HCT116 (cell line): ENCODE measurements around the gene ZBTB49. TPM values are rescaled to one million over a fixed set of nuclear protein-coding genes. Genes with fewer than 3 reads are reported as not detected.

ENCODE experiments used
- ATAC-seq: fragments of 200-7000 bp; cut with Tn5 transposase; 2 replicates; pipeline ENCODE4 v1.9.1; 2020; ENCODE audit warnings: mild to moderate bottlenecking, moderate library complexity
- BruUV-seq: library from RNA; stranded (reverse); fragments of 400-500 nt; replicated peaks from 2 replicates; lab custom pipeline; 2021; lab: Mats Ljungman, UMichigan
- CTCF ChIA-PET: fragments of 300-600 bp; sonication (Branson Sonifier 250); formaldehyde crosslinking; loops from one replicate; lab custom pipeline; 2021; ENCODE audit warnings: antibody characterized with exemption; lab: Charles Lee
- POLR2A ChIA-PET: fragments of 300-600, 350-600 bp; sonication (Branson Sonifier 250); formaldehyde crosslinking; loops from one replicate; lab custom pipeline; 2021; ENCODE audit warnings: antibody characterized with exemption; lab: Charles Lee
- RAD21 ChIA-PET, 2 experiments: fragments of 300-600 bp; sonication (Branson Sonifier 250); formaldehyde crosslinking; loops; one replicate each; lab custom pipeline; 2023; ENCODE audit warnings: low total read pairs in 2 of 2; ENCODE audit not compliant: uncharacterized antibody in 2 of 2, unreplicated experiment in 2 of 2, low non-redundant PET in 1 of 2; lab: Charles Lee
- DNase-seq: peaks from one replicate; pipeline ENCODE4 v3.0.0-alpha.2; 2010; ENCODE audit warnings: low read depth, low spot score
- H2AFZ ChIP-seq: fragments of 200-600 bp; shearing (Covaris generic), sonication (generic); 2 replicates; pipeline ENCODE4 v1.6.1; 2017; ENCODE audit warnings: low read depth, mixed run types, mixed read lengths, antibody characterized with exemption, low read length; ENCODE audit not compliant: poor library complexity, severe bottlenecking
- H3K27ac ChIP-seq: 2 replicates; pipeline ENCODE4 v1.5.1; 2012; ENCODE audit warnings: low read depth, low read length
- H3K27me3 ChIP-seq: fragments of 200-600 bp; sonication (generic); 2 replicates; pipeline ENCODE4 v1.6.1; 2016; ENCODE audit warnings: mixed run types, low read length, mixed read lengths; ENCODE audit not compliant: insufficient read depth
- H3K36me3 ChIP-seq, 2 experiments: fragments of 200-500 bp in 1 of 2; fragments of 200-600 bp in 1 of 2; sonication (Bioruptor generic) in 1 of 2; sonication (generic) in 1 of 2; 2 replicates each; pipeline versions ENCODE4 v1.5.1 to v1.6.1; 2014 to 2016; ENCODE audit warnings: low read length in 2 of 2, inconsistent platforms in 1 of 2, mixed read lengths in 1 of 2, mixed run types in 1 of 2; ENCODE audit not compliant: insufficient read depth in 2 of 2, control insufficient read depth in 1 of 2
- H3K4me1 ChIP-seq, 2 experiments: fragments of 200-600 bp in 1 of 2; sonication (generic) in 1 of 2; 2 replicates each; pipeline versions ENCODE4 v1.5.1 to v1.6.1; 2012 to 2017; ENCODE audit warnings: low read length in 2 of 2, inconsistent platforms in 1 of 2, mild to moderate bottlenecking in 1 of 2, mixed read lengths in 1 of 2, mixed run types in 1 of 2, moderate library complexity in 1 of 2; ENCODE audit not compliant: insufficient read depth in 2 of 2, control insufficient read depth in 1 of 2
- H3K4me2 ChIP-seq: fragments of 200-600 bp; sonication (generic); 2 replicates; pipeline ENCODE4 v1.6.1; 2017; ENCODE audit warnings: mixed run types, low read length, mixed read lengths
- H3K4me3 ChIP-seq, 2 experiments: fragments of 200-600 bp in 1 of 2; sonication (generic) in 1 of 2; replicated peaks in 1 of 2; 2 replicates each; pipeline ENCODE4 v1.5.1; 2011 to 2016; ENCODE audit warnings: low read length in 2 of 2, control low read depth in 1 of 2, low read depth in 1 of 2, mild to moderate bottlenecking in 1 of 2, mixed read lengths in 1 of 2, mixed run types in 1 of 2
- H3K79me2 ChIP-seq: fragments of 200-600 bp; sonication (generic); 2 replicates; pipeline ENCODE4 v1.6.1; 2017; ENCODE audit warnings: mild to moderate bottlenecking, mixed run types, low read length, moderate library complexity, mixed read lengths; ENCODE audit not compliant: insufficient read depth
- H3K9ac ChIP-seq: fragments of 200-600 bp; sonication (generic); 2 replicates; pipeline ENCODE4 v1.6.1; 2016; ENCODE audit warnings: low read length, mixed read lengths
- H3K9me2 ChIP-seq: fragments of 200-600 bp; sonication (generic), shearing (Covaris generic); 2 replicates; pipeline ENCODE4 v1.6.1; 2017; ENCODE audit warnings: mixed run types, mild to moderate bottlenecking, moderate library complexity; ENCODE audit not compliant: insufficient read depth
- H3K9me3 ChIP-seq, 2 experiments: fragments of 200-500 bp in 1 of 2; fragments of 200-600 bp in 1 of 2; sonication (Bioruptor generic) in 1 of 2; sonication (generic) in 1 of 2; 2 replicates each; pipeline ENCODE4 v1.6.1; 2014 to 2017; ENCODE audit warnings: low read length in 2 of 2, mixed read lengths in 2 of 2, inconsistent platforms in 1 of 2, low read depth in 1 of 2, mild to moderate bottlenecking in 1 of 2, mixed run types in 1 of 2, moderate library complexity in 1 of 2; ENCODE audit not compliant: control insufficient read depth in 1 of 2, insufficient read depth in 1 of 2
- H4K20me1 ChIP-seq: fragments of 200-600 bp; sonication (generic), shearing (Covaris generic); 2 replicates; pipeline ENCODE4 v1.6.1; 2017; ENCODE audit warnings: mixed run types, mild to moderate bottlenecking, moderate library complexity; ENCODE audit not compliant: insufficient read depth
- ATF3 ChIP-seq: IDR thresholded peaks from 2 replicates; pipeline ENCODE4 v1.6.1; 2012
- CBX3 ChIP-seq: IDR thresholded peaks from 2 replicates; pipeline ENCODE4 v1.6.1; 2012; ENCODE audit warnings: low read depth
- EGR1 ChIP-seq: IDR thresholded peaks from 2 replicates; pipeline ENCODE4 v1.6.1; 2012; ENCODE audit warnings: low read depth
- ELF1 ChIP-seq: IDR thresholded peaks from 2 replicates; pipeline ENCODE4 v1.6.1; 2012; ENCODE audit warnings: low read depth, borderline replicate concordance
- EZH2 ChIP-seq: fragments of 200-600 bp; sonication (generic); IDR thresholded peaks from 2 replicates; pipeline ENCODE4 v1.6.1; 2017; ENCODE audit warnings: antibody characterized with exemption, mixed run types
- EZH2phosphoT487 ChIP-seq: fragments of 200-600 bp; IDR thresholded peaks from 2 replicates; pipeline ENCODE4 v1.6.1; 2018; ENCODE audit warnings: antibody characterized with exemption, borderline replicate concordance
- FOSL1 ChIP-seq: IDR thresholded peaks from 2 replicates; pipeline ENCODE4 v1.6.1; 2012; ENCODE audit warnings: low read depth
- JUND ChIP-seq: IDR thresholded peaks from 2 replicates; pipeline ENCODE4 v1.6.1; 2012
- POLR2AphosphoS5 ChIP-seq: IDR thresholded peaks from 2 replicates; pipeline ENCODE4 v1.6.1; 2011; ENCODE audit warnings: mild to moderate bottlenecking, low read depth, low read length, moderate library complexity
- SRF ChIP-seq: IDR thresholded peaks from 2 replicates; pipeline ENCODE4 v1.6.1; 2012; ENCODE audit warnings: low read depth
- ZBTB33 ChIP-seq: IDR thresholded peaks from 2 replicates; pipeline ENCODE4 v1.6.1; 2011; ENCODE audit warnings: mild to moderate bottlenecking, low read length, moderate library complexity; ENCODE audit not compliant: insufficient replicate concordance; ENCODE audit errors: extremely low read depth
- ZNF274 ChIP-seq: fragments of 200-500 bp; sonication (Bioruptor generic); IDR thresholded peaks from 2 replicates; pipeline ENCODE4 v1.6.1; 2014; ENCODE audit warnings: mild to moderate bottlenecking, low read depth, low read length, inconsistent platforms
- intact Hi-C: fragments of 100-400 bp; cut with micrococcal nuclease; formaldehyde crosslinking; loops from 2 replicates; pipeline ENCODE4 v1.10.0; 2022
- total RNA-seq: library from RNA; stranded (reverse); gene quantifications from one replicate; pipeline ENCODE4 v1.2.1, GENCODE V29; 2021; ENCODE audit not compliant: unreplicated experiment
- TF ChIP-seq, protein P1 (sequence below): IDR thresholded peaks from 2 replicates; pipeline ENCODE4 v1.6.1; 2012; ENCODE audit warnings: low read depth

The ZBTB49 gene
- total RNA-seq, 1 experiment from 2014 or later = 3.9 TPM

DNA sequence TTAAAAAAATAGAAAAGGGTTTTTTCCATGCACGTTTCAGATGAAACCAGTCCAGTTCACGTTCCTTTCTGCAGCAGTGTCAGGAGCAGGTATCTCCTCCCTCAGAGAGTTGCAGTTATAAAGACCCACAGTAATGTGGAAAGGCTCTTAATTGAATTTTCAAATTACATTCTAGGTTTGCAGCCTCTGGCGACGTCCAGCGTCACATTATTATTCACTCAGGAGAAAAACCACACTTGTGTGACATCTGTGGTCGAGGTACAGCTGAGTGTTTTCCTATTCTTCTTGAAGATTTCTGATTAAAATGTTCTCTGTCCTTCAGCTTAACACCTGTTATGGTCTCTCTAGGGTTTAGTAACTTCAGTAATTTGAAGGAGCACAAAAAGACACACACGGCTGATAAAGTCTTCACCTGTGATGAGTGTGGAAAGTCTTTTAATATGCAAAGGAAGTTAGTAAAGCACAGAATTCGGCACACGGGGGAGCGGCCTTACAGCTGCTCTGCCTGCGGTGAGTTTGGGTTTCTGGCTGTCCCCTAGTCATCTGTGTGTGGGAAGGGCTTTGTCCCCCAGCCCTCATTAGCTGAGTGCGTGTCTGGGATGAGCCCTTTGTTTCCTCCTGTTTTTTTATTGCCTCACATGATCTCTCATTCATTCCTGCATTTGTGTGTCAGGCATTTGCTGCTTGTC lies 25.6 kb downstream of the ZBTB49 start:
- no peak for ATAC-seq
- Histone ChIP-seq H3K79me2 (no peaks in the 10 kb centered on the region), H3K9ac (no peak overlapping the region), H4K20me1 (no peaks in the 10 kb centered on the region), H3K27ac (no peak overlapping the region), H3K36me3 (peaks cover 0 to 2% of the 10 kb centered on the region in 2 experiments; a peak in 2 of 4 replicates), H3K9me3 (no peaks in the 10 kb centered on the region), H3K4me1 (no peaks in the 10 kb centered on the region), H3K4me2 (no peak overlapping the region), H2AFZ (no peak overlapping the region)
- POLR2A ChIA-PET = no interaction called here
- RAD21 ChIA-PET = no interaction called here
- intact Hi-C loops = no loop called here
- DNase-seq = no peak
- BruUV-seq = no TSS peak
- TF ChIP-seq POLR2AphosphoS5 (no peak), CBX3 (no peak), ATF3 (no peak), ZNF274 (no peak), JUND (no peak), SRF (no peak), EZH2 (no peak), ELF1 (no peak), ZBTB33 (no peak), EZH2phosphoT487 (no peak), EGR1 (no peak), FOSL1 (no peak)
- TF ChIP-seq, protein P1, sequence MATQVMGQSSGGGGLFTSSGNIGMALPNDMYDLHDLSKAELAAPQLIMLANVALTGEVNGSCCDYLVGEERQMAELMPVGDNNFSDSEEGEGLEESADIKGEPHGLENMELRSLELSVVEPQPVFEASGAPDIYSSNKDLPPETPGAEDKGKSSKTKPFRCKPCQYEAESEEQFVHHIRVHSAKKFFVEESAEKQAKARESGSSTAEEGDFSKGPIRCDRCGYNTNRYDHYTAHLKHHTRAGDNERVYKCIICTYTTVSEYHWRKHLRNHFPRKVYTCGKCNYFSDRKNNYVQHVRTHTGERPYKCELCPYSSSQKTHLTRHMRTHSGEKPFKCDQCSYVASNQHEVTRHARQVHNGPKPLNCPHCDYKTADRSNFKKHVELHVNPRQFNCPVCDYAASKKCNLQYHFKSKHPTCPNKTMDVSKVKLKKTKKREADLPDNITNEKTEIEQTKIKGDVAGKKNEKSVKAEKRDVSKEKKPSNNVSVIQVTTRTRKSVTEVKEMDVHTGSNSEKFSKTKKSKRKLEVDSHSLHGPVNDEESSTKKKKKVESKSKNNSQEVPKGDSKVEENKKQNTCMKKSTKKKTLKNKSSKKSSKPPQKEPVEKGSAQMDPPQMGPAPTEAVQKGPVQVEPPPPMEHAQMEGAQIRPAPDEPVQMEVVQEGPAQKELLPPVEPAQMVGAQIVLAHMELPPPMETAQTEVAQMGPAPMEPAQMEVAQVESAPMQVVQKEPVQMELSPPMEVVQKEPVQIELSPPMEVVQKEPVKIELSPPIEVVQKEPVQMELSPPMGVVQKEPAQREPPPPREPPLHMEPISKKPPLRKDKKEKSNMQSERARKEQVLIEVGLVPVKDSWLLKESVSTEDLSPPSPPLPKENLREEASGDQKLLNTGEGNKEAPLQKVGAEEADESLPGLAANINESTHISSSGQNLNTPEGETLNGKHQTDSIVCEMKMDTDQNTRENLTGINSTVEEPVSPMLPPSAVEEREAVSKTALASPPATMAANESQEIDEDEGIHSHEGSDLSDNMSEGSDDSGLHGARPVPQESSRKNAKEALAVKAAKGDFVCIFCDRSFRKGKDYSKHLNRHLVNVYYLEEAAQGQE = no peak
- TF ChIP-seq, all 23 proteins: peak for 0
- CTCF ChIA-PET = no interaction called here
- Histone ChIP-seq H3K27me3 (no peaks in the 10 kb centered on the region), H3K9me2 (no peaks in the 10 kb centered on the region), H3K4me3 (no peak overlapping the region)
